GM06990 (cell line): ENCODE measurements around the gene MRPS14.

Experiments used
- DNase-seq: peaks from one replicate; pipeline ENCODE4 v3.0.0-alpha.2; 2011; ENCODE audit not compliant: insufficient read length; ENCODE audit errors: extremely low read depth
- H3K27me3 ChIP-seq: replicated peaks from 2 replicates; pipeline ENCODE4 v1.6.0; 2011; ENCODE audit warnings: low read length; ENCODE audit not compliant: control insufficient read depth, insufficient read depth
- H3K36me3 ChIP-seq: 2 replicates; pipeline ENCODE4 v1.5.1; 2011; ENCODE audit warnings: low read length; ENCODE audit not compliant: control insufficient read depth, insufficient read depth
- H3K4me3 ChIP-seq: replicated peaks from 2 replicates; pipeline ENCODE4 v1.5.1; 2011; ENCODE audit warnings: low read depth, mild to moderate bottlenecking, control low read depth, low read length
- TF ChIP-seq, protein P1 (sequence below): IDR thresholded peaks from 2 replicates; pipeline ENCODE4 v1.5.1; 2011; ENCODE audit warnings: low read length, control low read depth, mild to moderate bottlenecking, inconsistent platforms; ENCODE audit not compliant: insufficient read depth, poor library complexity, severe bottlenecking

MRPS14 gene

DNA sequence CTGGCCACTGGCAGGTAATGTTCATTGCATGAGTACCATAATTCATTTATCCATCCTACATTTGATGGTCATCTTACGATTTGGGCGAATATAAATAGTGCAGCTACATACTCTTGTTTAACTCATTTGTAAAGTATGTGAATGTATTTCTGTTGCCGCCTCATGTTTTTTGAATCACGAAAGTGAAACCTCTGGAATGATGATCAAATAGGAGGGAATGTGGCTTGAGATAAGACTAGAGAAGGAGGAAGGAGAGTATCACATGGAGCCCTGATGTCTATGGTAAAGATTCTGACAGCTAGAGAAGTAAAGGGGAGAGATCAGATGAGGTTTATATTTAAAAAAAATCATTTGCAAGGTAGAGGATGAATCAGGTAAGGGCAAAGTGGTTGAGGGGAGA is 8.0 kb downstream of the MRPS14 start:
- Histone ChIP-seq H3K36me3 (peaks cover 7% of the 10 kb centered on the region), H3K4me3 (no peak overlapping the region)
- TF ChIP-seq, protein P1, sequence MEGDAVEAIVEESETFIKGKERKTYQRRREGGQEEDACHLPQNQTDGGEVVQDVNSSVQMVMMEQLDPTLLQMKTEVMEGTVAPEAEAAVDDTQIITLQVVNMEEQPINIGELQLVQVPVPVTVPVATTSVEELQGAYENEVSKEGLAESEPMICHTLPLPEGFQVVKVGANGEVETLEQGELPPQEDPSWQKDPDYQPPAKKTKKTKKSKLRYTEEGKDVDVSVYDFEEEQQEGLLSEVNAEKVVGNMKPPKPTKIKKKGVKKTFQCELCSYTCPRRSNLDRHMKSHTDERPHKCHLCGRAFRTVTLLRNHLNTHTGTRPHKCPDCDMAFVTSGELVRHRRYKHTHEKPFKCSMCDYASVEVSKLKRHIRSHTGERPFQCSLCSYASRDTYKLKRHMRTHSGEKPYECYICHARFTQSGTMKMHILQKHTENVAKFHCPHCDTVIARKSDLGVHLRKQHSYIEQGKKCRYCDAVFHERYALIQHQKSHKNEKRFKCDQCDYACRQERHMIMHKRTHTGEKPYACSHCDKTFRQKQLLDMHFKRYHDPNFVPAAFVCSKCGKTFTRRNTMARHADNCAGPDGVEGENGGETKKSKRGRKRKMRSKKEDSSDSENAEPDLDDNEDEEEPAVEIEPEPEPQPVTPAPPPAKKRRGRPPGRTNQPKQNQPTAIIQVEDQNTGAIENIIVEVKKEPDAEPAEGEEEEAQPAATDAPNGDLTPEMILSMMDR: no peak

DNA sequence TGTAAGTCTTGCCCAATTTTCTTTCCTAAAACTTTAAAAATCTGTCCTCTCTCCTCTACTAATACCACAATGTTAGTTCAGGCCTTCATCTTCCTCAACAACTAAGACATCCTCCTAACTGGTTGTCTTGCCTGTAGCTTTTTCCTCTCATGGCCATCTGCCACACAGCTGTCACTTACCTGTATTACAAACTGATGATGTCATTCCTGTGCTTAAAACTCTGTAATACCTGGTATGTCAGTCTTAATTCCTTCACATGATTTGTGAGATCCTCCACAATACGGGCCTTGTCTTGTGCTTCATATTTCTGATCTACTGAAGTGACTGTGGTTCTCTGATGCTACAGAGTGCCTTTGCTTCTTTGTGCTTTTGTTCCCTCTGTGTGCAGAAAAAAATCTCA is 9.8 kb downstream of the MRPS14 start:
- H3K36me3 ChIP-seq: peaks cover 10% of the 10 kb centered on the region
- DNase-seq: no peak
- TF ChIP-seq, protein P1: no peak
- no peak overlapping the region for H3K4me3 ChIP-seq
- no peaks in the 10 kb centered on the region for H3K27me3 ChIP-seq

More for the DNA sequence above, 8.0 kb downstream of the MRPS14 start:
- DNase-seq: no peak
- no peaks in the 10 kb centered on the region for H3K27me3 ChIP-seq

DNA sequence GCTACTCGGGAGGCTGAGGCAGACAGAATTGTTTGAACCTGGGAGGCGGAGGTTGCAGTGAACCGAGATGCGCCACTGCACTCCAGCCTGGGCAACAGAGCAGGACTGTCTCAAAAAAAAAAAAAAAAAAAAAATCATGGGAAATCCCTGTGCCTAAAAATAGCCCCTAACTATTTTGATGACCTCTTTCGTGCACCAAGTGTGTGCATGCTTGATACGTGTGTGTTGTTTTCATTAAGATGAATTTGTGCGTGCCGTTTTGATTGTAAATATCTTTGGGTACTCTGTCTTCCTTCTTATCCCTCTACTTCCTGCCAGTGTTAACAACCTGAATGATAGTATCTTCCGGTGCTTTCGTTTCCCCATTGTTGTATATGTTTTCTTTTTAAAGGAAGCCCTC is 13.7 kb downstream of the MRPS14 start:
- no peak overlapping the region for H3K4me3 ChIP-seq
- peaks cover 7% of the 10 kb centered on the region for H3K36me3 ChIP-seq
- no peaks in the 10 kb centered on the region for H3K27me3 ChIP-seq
- DNase-seq: no peak
- TF ChIP-seq, protein P1: no peak

DNA sequence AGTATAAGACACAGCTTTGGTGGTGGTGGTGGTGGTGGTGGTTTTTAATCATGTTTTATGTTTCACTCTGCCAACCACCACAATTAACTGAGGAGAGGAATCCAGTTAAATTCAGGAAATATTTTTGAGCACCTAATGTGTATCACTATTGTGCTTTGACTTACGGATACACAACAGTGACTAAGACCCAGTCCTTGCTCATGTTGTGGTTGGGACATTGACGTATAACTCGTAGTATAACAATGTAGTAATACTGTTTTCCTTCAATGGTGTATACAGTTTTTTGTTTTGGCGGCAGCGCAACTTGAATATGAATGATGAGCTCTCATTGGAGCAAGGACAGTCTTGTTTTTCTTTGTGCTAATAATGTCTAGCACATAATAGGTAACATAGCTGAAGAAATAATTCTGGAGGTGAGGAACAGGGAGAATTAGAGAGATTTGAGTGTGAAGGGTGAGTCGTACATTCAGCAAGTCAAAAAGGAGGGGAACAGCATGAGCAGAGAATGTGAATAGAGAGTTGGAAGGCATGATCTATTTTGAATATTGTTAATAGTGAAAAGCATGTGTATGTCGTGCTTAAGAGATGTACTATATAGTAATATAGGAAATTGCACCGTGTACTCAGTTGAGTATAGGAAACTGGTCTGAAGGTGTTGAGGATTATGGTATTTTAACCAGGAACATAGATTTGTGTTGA is 18.0 kb downstream of the MRPS14 start:
- DNase-seq: no peak
- TF ChIP-seq, protein P1: no peak
- peaks cover 3% of the 10 kb centered on the region for H3K36me3 ChIP-seq
- no peak overlapping the region for H3K4me3 ChIP-seq
- no peaks in the 10 kb centered on the region for H3K27me3 ChIP-seq

DNA sequence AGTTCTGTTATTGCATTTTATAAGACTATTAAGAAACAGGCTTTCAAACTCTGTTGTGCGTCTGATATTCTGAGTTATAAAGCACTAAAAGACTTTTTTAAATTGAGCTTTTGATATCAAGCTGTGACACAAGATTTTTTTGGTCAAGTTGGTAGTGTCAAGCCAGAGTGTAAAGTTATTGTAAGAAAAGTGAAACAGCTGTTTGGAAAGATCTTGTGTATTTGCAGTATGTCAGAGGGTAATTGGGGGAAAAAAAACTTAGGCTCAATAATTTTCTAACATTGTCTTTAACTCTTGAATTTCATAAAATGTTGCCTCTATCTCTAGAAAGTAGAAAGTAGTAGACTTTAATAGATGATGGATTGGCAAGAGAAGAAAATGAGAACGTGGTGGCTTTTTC is 19.7 kb downstream of the MRPS14 start:
- TF ChIP-seq, protein P1: no peak
- no peak for DNase-seq
- Histone ChIP-seq H3K27me3 (no peaks in the 10 kb centered on the region), H3K36me3 (no peaks in the 10 kb centered on the region; the same call in 1 of the 2 replicates), H3K4me3 (no peak overlapping the region)

DNA sequence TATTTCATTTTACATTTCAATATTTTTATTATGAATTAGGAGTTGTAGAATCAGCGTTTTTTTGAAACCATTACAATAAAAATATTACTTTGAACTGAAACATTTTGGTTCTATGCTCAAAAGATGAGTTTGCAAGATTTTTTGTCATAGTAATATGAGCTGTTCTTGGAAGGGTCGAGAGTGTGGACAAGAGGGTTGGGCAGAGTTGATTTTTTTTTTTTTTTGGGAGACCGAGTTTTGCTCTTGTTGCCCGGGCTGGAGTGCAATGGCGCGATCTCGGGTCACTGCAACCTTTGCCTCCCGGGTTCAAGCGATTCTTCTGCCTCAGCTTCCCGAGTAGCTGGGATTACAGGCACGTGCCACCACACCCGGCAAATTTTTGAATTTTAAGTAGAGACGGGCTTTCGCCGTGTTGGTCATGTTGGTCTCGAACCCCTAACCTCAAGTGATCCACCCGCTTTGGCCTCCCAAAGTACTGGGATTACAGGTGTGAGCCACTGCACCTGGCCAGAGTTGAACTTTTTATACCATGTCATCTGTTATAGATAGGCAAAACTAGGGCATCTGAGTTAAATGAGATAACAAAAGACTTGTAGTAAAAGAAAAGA is 20.2 kb downstream of the MRPS14 start:
- no peaks in the 10 kb centered on the region for H3K27me3 ChIP-seq
- DNase-seq: no peak
- H3K4me3 ChIP-seq: no peak overlapping the region
- TF ChIP-seq, protein P1: no peak
- no peaks in the 10 kb centered on the region; the same call in 1 of the 2 replicates for H3K36me3 ChIP-seq
